ENCODE data around the gene SERPINB5. TPM values are rescaled to one million over a fixed set of nuclear protein-coding genes. Genes with fewer than 3 reads are reported as not detected.

Gene SERPINB5
- total and polyA plus RNA-seq, 2 experiments from 2014 or later, result 0.16 TPM; not detected in 1

DNA sequence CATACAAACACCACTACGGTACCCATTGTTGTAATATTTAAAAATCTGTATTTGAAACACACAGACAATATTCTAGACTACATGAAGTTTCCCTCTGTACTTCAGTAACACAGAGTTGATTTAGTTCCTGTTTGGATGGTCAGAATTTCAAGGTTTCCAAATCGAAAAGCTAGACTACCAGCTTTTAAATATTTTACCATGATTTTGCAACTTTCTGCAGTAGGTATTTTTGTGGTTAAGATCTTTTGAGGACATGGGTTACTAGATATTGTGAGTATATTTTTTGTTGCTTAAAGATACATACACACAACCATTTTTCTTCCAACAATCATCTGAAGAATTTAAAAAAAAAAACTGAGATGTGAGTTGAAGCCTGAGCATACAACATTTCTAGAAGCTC is 10.9 kb downstream of the SERPINB5 start:
- Mint-ChIP-seq H3K9me3 (no peaks in the 10 kb centered on the region), H3K4me1 (0 out of 3 replicates have a peak, but pooled peaks cover 2% of the 10 kb centered on the region), H3K36me3 (ENCODE audit: low read depth) (0 out of 3 replicates have a peak, but pooled peaks cover 2% of the 10 kb centered on the region), H3K4me3 (no peak overlapping the region), H3K27me3 (ENCODE audit: insufficient read depth, low read depth, poor library complexity) (no peaks in the 10 kb centered on the region), H3K27ac (no peak overlapping the region)
- Histone ChIP-seq H3K4me1 (ENCODE audit: insufficient read depth) (no peaks in the 10 kb centered on the region), H3F3A (replicated peaks; ENCODE audit: low read depth) (no peaks in the 10 kb centered on the region), H4K20me1 (replicated peaks; ENCODE audit: insufficient read depth) (no peaks in the 10 kb centered on the region), H3K27ac (ENCODE audit: low read depth) (no peak overlapping the region), H3K4me3 (no peak overlapping the region), H3K9me2 (ENCODE audit: insufficient read depth) (no peaks in the 10 kb centered on the region), H3K27me3 (ENCODE audit: insufficient read depth) (no peaks in the 10 kb centered on the region), H3K36me3 (ENCODE audit: insufficient read depth) (no peaks in the 10 kb centered on the region), H3K4me2 (no peak overlapping the region), H2AFZ (no peak overlapping the region), H3K79me2 (replicated peaks; ENCODE audit: insufficient read depth) (no peaks in the 10 kb centered on the region)
- TF ChIP-seq, protein P1, sequence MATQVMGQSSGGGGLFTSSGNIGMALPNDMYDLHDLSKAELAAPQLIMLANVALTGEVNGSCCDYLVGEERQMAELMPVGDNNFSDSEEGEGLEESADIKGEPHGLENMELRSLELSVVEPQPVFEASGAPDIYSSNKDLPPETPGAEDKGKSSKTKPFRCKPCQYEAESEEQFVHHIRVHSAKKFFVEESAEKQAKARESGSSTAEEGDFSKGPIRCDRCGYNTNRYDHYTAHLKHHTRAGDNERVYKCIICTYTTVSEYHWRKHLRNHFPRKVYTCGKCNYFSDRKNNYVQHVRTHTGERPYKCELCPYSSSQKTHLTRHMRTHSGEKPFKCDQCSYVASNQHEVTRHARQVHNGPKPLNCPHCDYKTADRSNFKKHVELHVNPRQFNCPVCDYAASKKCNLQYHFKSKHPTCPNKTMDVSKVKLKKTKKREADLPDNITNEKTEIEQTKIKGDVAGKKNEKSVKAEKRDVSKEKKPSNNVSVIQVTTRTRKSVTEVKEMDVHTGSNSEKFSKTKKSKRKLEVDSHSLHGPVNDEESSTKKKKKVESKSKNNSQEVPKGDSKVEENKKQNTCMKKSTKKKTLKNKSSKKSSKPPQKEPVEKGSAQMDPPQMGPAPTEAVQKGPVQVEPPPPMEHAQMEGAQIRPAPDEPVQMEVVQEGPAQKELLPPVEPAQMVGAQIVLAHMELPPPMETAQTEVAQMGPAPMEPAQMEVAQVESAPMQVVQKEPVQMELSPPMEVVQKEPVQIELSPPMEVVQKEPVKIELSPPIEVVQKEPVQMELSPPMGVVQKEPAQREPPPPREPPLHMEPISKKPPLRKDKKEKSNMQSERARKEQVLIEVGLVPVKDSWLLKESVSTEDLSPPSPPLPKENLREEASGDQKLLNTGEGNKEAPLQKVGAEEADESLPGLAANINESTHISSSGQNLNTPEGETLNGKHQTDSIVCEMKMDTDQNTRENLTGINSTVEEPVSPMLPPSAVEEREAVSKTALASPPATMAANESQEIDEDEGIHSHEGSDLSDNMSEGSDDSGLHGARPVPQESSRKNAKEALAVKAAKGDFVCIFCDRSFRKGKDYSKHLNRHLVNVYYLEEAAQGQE (IDR thresholded peaks at IDR 0.05; ENCODE audit: unreplicated experiment), result no peak
- TF ChIP-seq EZH2phosphoT487 (IDR thresholded peaks at IDR 0.05; ENCODE audit: unreplicated experiment), result no peak
- TF ChIP-seq, protein P2, sequence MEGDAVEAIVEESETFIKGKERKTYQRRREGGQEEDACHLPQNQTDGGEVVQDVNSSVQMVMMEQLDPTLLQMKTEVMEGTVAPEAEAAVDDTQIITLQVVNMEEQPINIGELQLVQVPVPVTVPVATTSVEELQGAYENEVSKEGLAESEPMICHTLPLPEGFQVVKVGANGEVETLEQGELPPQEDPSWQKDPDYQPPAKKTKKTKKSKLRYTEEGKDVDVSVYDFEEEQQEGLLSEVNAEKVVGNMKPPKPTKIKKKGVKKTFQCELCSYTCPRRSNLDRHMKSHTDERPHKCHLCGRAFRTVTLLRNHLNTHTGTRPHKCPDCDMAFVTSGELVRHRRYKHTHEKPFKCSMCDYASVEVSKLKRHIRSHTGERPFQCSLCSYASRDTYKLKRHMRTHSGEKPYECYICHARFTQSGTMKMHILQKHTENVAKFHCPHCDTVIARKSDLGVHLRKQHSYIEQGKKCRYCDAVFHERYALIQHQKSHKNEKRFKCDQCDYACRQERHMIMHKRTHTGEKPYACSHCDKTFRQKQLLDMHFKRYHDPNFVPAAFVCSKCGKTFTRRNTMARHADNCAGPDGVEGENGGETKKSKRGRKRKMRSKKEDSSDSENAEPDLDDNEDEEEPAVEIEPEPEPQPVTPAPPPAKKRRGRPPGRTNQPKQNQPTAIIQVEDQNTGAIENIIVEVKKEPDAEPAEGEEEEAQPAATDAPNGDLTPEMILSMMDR (conservative IDR thresholded peaks at IDR 0.05; ENCODE audit: low read depth in 2 of 2), result no peak
- TF ChIP-seq, protein P3, sequence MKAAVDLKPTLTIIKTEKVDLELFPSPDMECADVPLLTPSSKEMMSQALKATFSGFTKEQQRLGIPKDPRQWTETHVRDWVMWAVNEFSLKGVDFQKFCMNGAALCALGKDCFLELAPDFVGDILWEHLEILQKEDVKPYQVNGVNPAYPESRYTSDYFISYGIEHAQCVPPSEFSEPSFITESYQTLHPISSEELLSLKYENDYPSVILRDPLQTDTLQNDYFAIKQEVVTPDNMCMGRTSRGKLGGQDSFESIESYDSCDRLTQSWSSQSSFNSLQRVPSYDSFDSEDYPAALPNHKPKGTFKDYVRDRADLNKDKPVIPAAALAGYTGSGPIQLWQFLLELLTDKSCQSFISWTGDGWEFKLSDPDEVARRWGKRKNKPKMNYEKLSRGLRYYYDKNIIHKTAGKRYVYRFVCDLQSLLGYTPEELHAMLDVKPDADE (IDR thresholded peaks at IDR 0.05), result no peak
- TF ChIP-seq POLR2AphosphoS5 (IDR thresholded peaks at IDR 0.05; ENCODE audit: low read depth), result no peak
- no peak for TF ChIP-seq STAT1 (IDR thresholded peaks at IDR 0.05; ENCODE audit: unreplicated experiment)
- TF ChIP-seq ZNF114 (CRISPR knock-in tag; IDR thresholded peaks at IDR 0.05), result no peak
- no peak for TF ChIP-seq ZNF331 (CRISPR knock-in tag; IDR thresholded peaks at IDR 0.05; ENCODE audit: low read depth)
- TF ChIP-seq JUNB (IDR thresholded peaks at IDR 0.05; ENCODE audit: unreplicated experiment), result no peak
- no peak for TF ChIP-seq CREB1 (CRISPR knock-in tag; IDR thresholded peaks at IDR 0.05; ENCODE audit: low read depth)
- TF ChIP-seq NANOG (IDR thresholded peaks at IDR 0.05; ENCODE audit: borderline replicate concordance), result no peak
- TF ChIP-seq EZH2 (IDR thresholded peaks at IDR 0.05; ENCODE audit: low read depth, unreplicated experiment), result no peak
- TF ChIP-seq, protein P4, sequence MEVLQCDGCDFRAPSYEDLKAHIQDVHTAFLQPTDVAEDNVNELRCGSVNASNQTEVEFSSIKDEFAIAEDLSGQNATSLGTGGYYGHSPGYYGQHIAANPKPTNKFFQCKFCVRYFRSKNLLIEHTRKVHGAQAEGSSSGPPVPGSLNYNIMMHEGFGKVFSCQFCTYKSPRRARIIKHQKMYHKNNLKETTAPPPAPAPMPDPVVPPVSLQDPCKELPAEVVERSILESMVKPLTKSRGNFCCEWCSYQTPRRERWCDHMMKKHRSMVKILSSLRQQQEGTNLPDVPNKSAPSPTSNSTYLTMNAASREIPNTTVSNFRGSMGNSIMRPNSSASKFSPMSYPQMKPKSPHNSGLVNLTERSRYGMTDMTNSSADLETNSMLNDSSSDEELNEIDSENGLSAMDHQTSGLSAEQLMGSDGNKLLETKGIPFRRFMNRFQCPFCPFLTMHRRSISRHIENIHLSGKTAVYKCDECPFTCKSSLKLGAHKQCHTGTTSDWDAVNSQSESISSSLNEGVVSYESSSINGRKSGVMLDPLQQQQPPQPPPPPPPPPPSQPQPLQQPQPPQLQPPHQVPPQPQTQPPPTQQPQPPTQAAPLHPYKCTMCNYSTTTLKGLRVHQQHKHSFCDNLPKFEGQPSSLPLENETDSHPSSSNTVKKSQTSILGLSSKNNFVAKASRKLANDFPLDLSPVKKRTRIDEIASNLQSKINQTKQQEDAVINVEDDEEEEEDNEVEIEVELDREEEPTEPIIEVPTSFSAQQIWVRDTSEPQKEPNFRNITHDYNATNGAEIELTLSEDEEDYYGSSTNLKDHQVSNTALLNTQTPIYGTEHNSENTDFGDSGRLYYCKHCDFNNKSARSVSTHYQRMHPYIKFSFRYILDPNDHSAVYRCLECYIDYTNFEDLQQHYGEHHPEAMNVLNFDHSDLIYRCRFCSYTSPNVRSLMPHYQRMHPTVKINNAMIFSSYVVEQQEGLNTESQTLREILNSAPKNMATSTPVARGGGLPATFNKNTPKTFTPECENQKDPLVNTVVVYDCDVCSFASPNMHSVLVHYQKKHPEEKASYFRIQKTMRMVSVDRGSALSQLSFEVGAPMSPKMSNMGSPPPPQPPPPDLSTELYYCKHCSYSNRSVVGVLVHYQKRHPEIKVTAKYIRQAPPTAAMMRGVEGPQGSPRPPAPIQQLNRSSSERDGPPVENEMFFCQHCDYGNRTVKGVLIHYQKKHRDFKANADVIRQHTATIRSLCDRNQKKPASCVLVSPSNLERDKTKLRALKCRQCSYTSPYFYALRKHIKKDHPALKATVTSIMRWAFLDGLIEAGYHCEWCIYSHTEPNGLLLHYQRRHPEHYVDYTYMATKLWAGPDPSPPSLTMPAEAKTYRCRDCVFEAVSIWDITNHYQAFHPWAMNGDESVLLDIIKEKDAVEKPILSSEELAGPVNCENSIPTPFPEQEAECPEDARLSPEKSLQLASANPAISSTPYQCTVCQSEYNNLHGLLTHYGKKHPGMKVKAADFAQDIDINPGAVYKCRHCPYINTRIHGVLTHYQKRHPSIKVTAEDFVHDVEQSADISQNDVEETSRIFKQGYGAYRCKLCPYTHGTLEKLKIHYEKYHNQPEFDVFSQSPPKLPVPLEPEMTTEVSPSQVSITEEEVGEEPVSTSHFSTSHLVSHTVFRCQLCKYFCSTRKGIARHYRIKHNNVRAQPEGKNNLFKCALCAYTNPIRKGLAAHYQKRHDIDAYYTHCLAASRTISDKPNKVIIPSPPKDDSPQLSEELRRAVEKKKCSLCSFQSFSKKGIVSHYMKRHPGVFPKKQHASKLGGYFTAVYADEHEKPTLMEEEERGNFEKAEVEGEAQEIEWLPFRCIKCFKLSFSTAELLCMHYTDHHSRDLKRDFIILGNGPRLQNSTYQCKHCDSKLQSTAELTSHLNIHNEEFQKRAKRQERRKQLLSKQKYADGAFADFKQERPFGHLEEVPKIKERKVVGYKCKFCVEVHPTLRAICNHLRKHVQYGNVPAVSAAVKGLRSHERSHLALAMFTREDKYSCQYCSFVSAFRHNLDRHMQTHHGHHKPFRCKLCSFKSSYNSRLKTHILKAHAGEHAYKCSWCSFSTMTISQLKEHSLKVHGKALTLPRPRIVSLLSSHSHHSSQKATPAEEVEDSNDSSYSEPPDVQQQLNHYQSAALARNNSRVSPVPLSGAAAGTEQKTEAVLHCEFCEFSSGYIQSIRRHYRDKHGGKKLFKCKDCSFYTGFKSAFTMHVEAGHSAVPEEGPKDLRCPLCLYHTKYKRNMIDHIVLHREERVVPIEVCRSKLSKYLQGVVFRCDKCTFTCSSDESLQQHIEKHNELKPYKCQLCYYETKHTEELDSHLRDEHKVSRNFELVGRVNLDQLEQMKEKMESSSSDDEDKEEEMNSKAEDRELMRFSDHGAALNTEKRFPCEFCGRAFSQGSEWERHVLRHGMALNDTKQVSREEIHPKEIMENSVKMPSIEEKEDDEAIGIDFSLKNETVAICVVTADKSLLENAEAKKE (CRISPR knock-in tag; IDR thresholded peaks at IDR 0.05), result no peak
- ATAC-seq, result no peak
- DNase-seq (ENCODE audit: low spot score), result no peak

Measured in GM23338 (cell line).